ENCODE data around the gene LYPD5.
"Not testable (repeated sequence)": the region's sequence is repeated elsewhere in the genome, so short reads cannot be mapped to it uniquely, and the experiment has no call there.

The LYPD5 gene, protein sequence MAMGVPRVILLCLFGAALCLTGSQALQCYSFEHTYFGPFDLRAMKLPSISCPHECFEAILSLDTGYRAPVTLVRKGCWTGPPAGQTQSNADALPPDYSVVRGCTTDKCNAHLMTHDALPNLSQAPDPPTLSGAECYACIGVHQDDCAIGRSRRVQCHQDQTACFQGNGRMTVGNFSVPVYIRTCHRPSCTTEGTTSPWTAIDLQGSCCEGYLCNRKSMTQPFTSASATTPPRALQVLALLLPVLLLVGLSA

GRCh38 chr19:43802216-43802951 lies at the start of gene LYPD5:
Gene LYPD5, minus strand, starts transcription at chr19:43802447. Its CDS starts 67 bp downstream, at chr19:43802380.
- no peaks in the 10 kb centered on the region for H3K9me3 Mint-ChIP-seq
- no peaks in the 10 kb centered on the region for H3K36me3 Mint-ChIP-seq
- peaks cover 24% of the 10 kb centered on the region for H3K4me1 Mint-ChIP-seq
- no peak within 1 kb of the TSS for H3K27ac Mint-ChIP-seq
- peaks cover 53% of the 10 kb centered on the region for H3K27me3 Mint-ChIP-seq
- DNase-seq: no peak
- H3K4me3 Mint-ChIP-seq: no peak within 1 kb of the TSS
- CTCF ChIA-PET: no interaction called here

DNA sequence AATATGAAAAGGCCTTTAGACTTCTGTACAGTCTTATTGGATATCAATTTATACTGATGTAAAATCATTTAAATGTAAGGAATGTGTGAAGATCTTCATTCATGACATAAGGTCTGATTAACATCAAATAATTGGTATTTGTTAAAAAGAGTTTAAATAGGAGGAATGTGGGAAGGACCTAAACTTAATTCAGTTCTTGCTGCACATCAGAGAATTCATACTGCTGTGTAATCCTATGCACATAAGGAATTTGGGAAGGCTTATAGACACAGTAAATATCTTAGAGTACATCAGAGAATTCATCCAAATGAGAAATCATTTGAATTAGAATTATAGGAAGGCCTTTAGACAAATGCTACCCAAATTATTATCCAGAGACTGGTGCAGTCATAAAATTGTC lies 46.6 kb upstream of the LYPD5 start:
- no peak for DNase-seq
- Mint-ChIP-seq H3K9me3 (peaks cover 66% of the 10 kb centered on the region), H3K27ac (no peak overlapping the region), H3K36me3 (peaks cover 20% of the 10 kb centered on the region), H3K4me1 (no peaks in the 10 kb centered on the region), H3K27me3 (no peaks in the 10 kb centered on the region), H3K4me3 (no peak overlapping the region)
- CTCF ChIA-PET: no interaction called here

- Mint-ChIP-seq H3K27ac (no peak overlapping the region), H3K36me3 (peaks cover 19% of the 10 kb centered on the region), H3K4me3 (no peak overlapping the region), H3K9me3 (peaks cover 67% of the 10 kb centered on the region), H3K27me3 (no peaks in the 10 kb centered on the region), H3K4me1 (no peaks in the 10 kb centered on the region)
- CTCF ChIA-PET: no interaction called here
- no peak for DNase-seq
Measured at GRCh38 chr19:43847884-43848283, 45.6 kb upstream of the LYPD5 start.

- peaks cover 23% of the 10 kb centered on the region for H3K36me3 Mint-ChIP-seq
- no peaks in the 10 kb centered on the region for H3K27me3 Mint-ChIP-seq
- CTCF ChIA-PET: no interaction called here
- peaks cover 62% of the 10 kb centered on the region for H3K9me3 Mint-ChIP-seq
- H3K4me3 Mint-ChIP-seq: no peak overlapping the region
- DNase-seq: no peak
- no peak overlapping the region for H3K27ac Mint-ChIP-seq
- no peaks in the 10 kb centered on the region for H3K4me1 Mint-ChIP-seq
Measured at GRCh38 chr19:43847246-43847645, 45.0 kb upstream of the LYPD5 start.

DNA sequence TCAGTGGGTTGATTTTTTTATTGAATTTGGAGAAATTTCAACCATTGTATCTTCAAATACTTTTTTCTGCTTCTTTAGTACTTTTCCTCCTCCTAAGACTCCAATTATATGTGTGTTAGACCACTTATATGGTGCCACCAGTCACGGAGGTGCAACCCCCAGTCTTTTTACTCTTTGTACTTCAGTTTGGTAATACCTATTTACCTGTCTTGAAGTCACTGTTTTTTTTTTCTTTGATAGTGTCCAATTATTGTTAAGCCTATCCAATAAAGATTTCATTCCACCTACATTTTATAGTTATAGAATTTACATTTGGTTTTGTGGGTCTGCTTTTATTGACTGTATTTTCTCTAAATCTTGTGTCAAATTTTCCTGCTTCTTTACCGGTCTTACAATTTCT lies 39.8 kb upstream of the LYPD5 start:
- Mint-ChIP-seq H3K27ac (no peak overlapping the region), H3K4me3 (no peak overlapping the region), H3K4me1 (no peaks in the 10 kb centered on the region), H3K9me3 (peaks cover 56% of the 10 kb centered on the region), H3K36me3 (peaks cover 51% of the 10 kb centered on the region), H3K27me3 (no peaks in the 10 kb centered on the region)
- no peak for DNase-seq
- CTCF ChIA-PET: no interaction called here

DNA sequence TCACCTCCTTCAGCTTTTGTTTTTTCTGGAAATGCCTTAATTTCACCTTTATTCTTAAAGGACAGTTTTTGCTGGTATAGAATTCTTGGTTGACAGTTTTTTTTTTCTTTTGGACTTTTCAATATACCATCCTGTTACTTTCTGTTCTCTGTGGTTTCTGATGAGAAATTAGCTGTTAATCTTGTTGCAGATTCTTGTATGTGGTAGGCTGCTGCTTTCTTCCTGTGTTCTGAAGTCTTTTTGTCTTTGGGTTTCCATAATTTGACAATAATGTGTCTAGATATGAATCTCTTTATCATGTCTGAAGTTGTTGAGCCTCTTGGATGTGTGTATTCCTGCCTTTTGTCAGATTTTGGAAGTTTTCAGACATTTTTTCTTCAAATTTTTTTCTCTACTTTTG lies 36.9 kb upstream of the LYPD5 start:
- peaks cover 64% of the 10 kb centered on the region for H3K36me3 Mint-ChIP-seq
- H3K4me1 Mint-ChIP-seq: no peaks in the 10 kb centered on the region
- no peak for DNase-seq
- peaks cover 55% of the 10 kb centered on the region for H3K9me3 Mint-ChIP-seq
- no peak overlapping the region for H3K27ac Mint-ChIP-seq
- H3K4me3 Mint-ChIP-seq: no peak overlapping the region
- CTCF ChIA-PET: no interaction called here
- no peaks in the 10 kb centered on the region for H3K27me3 Mint-ChIP-seq

- H3K4me1 Mint-ChIP-seq: peaks cover 22% of the 10 kb centered on the region
- H3K9me3 Mint-ChIP-seq: peaks cover 23% of the 10 kb centered on the region
- DNase-seq: peak; percentile 89
- H3K27me3 Mint-ChIP-seq: peaks cover 16% of the 10 kb centered on the region
- peak within 1 kb of the TSS; percentile 84 for H3K4me3 Mint-ChIP-seq
- CTCF ChIA-PET: interaction anchor here (0.6 kb wide), 1 partner anchor 157 kb away, joined by 3 read pairs; the partner anchor contains the start of gene PLAUR
- H3K36me3 Mint-ChIP-seq: peaks cover 36% of the 10 kb centered on the region
- peak within 1 kb of the TSS; percentile 55 for H3K27ac Mint-ChIP-seq
Measured at GRCh38 chr19:43826787-43827754, 24.8 kb upstream of the LYPD5 start, which contains the start of gene ZNF283. Gene ZNF283, plus strand, starts transcription at chr19:43827321. Its CDS starts 6,184 bp downstream, at chr19:43833505.

GRCh38 chr19:43824572-43824971 lies 22.3 kb upstream of the LYPD5 start:
- H3K4me3 Mint-ChIP-seq, H3K27ac Mint-ChIP-seq, CTCF ChIA-PET, DNase-seq: not testable (repeated sequence)
- Mint-ChIP-seq H3K9me3 (peaks cover 30% of the 10 kb centered on the region), H3K4me1 (peaks cover 33% of the 10 kb centered on the region), H3K36me3 (peaks cover 21% of the 10 kb centered on the region), H3K27me3 (peaks cover 37% of the 10 kb centered on the region)

GRCh38 chr19:43823856-43824255 lies 21.6 kb upstream of the LYPD5 start:
- Mint-ChIP-seq H3K36me3 (peaks cover 16% of the 10 kb centered on the region), H3K4me1 (peaks cover 33% of the 10 kb centered on the region), H3K9me3 (peaks cover 30% of the 10 kb centered on the region), H3K27me3 (peaks cover 43% of the 10 kb centered on the region)
- DNase-seq, CTCF ChIA-PET, H3K27ac Mint-ChIP-seq, H3K4me3 Mint-ChIP-seq: not testable (repeated sequence)

DNA sequence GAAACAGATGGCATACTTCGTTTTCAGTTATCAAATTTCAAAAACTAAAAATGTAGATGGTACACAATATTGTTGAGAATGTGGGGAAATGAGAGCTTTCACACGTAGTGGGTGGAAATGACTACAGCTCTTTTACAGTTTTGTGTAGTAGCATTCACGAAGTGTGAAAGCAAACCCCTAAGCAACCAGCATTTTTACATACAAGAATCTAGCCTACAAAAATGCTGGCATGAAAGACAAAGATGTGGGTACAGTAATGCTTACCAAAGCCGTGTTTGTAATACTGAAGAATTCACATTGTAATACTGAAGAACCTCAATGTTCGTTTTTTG lies 18.6 kb upstream of the LYPD5 start:
- CTCF ChIA-PET: interaction anchor here (1.3 kb wide), 1 partner anchor 11 kb away, joined by 4 read pairs; no protein-coding TSS in a partner anchor
- peaks cover 27% of the 10 kb centered on the region for H3K9me3 Mint-ChIP-seq
- no peak for DNase-seq
- H3K4me1 Mint-ChIP-seq: peaks cover 12% of the 10 kb centered on the region
- H3K4me3 Mint-ChIP-seq: no peak overlapping the region
- H3K27me3 Mint-ChIP-seq: peaks cover 35% of the 10 kb centered on the region
- H3K36me3 Mint-ChIP-seq: no peaks in the 10 kb centered on the region
- no peak overlapping the region for H3K27ac Mint-ChIP-seq

DNA sequence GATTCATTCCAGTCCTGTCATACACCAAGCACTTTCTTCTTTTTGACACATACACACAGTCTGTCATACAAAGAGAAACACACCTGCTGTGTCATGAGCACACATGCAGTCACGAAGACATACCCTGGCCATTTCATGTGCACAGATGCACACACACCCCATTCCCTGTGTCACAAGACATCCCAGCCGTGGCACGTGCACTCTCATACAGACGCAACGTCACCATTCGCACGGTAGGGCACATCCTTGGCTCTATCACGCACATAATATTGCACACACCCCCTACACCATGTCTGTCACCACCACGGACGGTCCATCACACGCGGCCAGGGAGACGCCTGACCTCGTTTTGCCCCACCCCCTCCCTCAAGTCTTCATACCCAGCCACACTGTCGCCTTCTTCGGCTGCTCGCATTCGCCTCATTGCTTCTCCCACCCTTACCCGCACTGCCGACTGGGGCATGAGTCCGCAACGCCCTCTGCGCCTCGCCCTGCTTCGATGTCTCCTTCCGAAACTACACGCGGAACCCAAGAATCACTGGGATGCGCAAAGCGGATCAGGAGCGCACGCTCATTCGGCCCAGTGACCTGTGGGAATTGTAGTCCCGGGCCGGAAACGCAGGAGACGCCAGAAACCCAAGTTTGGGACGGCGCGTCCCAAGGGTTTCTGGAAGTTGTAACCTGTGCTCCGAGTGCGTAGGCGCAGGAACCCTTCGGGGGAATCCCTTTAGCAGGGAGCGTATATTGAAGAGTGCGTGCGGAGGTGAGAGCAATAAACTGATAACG lies 18.0 kb upstream of the LYPD5 start:
- CTCF ChIA-PET: interaction anchor here (1.3 kb wide), 1 partner anchor 11 kb away, joined by 4 read pairs; no protein-coding TSS in a partner anchor
- peak; percentile 32 for DNase-seq

GRCh38 chr19:43818500-43818899 lies 16.3 kb upstream of the LYPD5 start:
- H3K27me3 Mint-ChIP-seq: peaks cover 31% of the 10 kb centered on the region
- H3K36me3 Mint-ChIP-seq: no peaks in the 10 kb centered on the region
- CTCF ChIA-PET: no interaction called here
- no peak overlapping the region for H3K4me3 Mint-ChIP-seq
- peaks cover 17% of the 10 kb centered on the region for H3K9me3 Mint-ChIP-seq
- peaks cover 10% of the 10 kb centered on the region for H3K4me1 Mint-ChIP-seq
- DNase-seq: no peak
- no peak overlapping the region for H3K27ac Mint-ChIP-seq

More for the DNA sequence above, 18.0 kb upstream of the LYPD5 start:
- Mint-ChIP-seq H3K4me3 (peak overlapping the region; percentile 71), H3K27me3 (peaks cover 35% of the 10 kb centered on the region), H3K27ac (no peak overlapping the region), H3K36me3 (no peaks in the 10 kb centered on the region), H3K9me3 (peaks cover 24% of the 10 kb centered on the region), H3K4me1 (peaks cover 10% of the 10 kb centered on the region)

GRCh38 chr19:43817454-43817853 lies 15.2 kb upstream of the LYPD5 start:
- H3K27ac Mint-ChIP-seq, H3K36me3 Mint-ChIP-seq, H3K4me3 Mint-ChIP-seq, CTCF ChIA-PET, DNase-seq: not testable (repeated sequence)
- peaks cover 31% of the 10 kb centered on the region for H3K27me3 Mint-ChIP-seq
- peaks cover 10% of the 10 kb centered on the region for H3K4me1 Mint-ChIP-seq
- H3K9me3 Mint-ChIP-seq: peaks cover 17% of the 10 kb centered on the region
